H1 (cell line): ENCODE measurements around the gene PREB. TPM values are rescaled to one million over a fixed set of nuclear protein-coding genes. Genes with fewer than 3 reads are reported as not detected.

Source experiments
- BACH1 ChIP-seq: IDR thresholded peaks from 2 replicates; pipeline ENCODE4 v1.6.1; 2012; ENCODE audit warnings: low read length, improper control_type of control experiment
- CEBPB ChIP-seq: IDR thresholded peaks from 2 replicates; pipeline ENCODE4 v1.6.1; 2012; ENCODE audit warnings: low read depth, low read length
- CHD2 ChIP-seq: IDR thresholded peaks from 2 replicates; pipeline ENCODE4 v1.6.1; 2012; ENCODE audit warnings: low read length, improper control_type of control experiment
- FOSL1 ChIP-seq: IDR thresholded peaks from 2 replicates; pipeline ENCODE4 v1.6.1; 2011; ENCODE audit warnings: mild to moderate bottlenecking, low read depth, low read length, moderate library complexity; ENCODE audit not compliant: insufficient read depth
- HDAC6 ChIP-seq: IDR thresholded peaks from one replicate; pipeline ENCODE4 v1.7.1; 2012; ENCODE audit warnings: low read depth, mild to moderate bottlenecking, inconsistent platforms, low read length, moderate library complexity
- PHF8 ChIP-seq: fragments of 200-600 bp; sonication (generic); conservative IDR thresholded peaks from 2 replicates; pipeline ENCODE4 v1.7.1; 2012; ENCODE audit warnings: low read depth, mild to moderate bottlenecking, inconsistent platforms, low read length, moderate library complexity
- POLR2AphosphoS5 ChIP-seq: IDR thresholded peaks from 2 replicates; pipeline ENCODE4 v1.6.1; 2011; ENCODE audit warnings: low read depth, low read length
- RBBP5 ChIP-seq: IDR thresholded peaks from 2 replicates; pipeline ENCODE4 v1.7.1; 2012; ENCODE audit warnings: low read depth, mild to moderate bottlenecking, inconsistent platforms, low read length, moderate library complexity, borderline replicate concordance
- SIN3A ChIP-seq, 2 experiments: IDR thresholded peaks in 1 of 2; conservative IDR thresholded peaks in 1 of 2; 2 replicates each; pipeline ENCODE4 v1.6.1; 2011 to 2012; ENCODE audit warnings: low read length in 2 of 2, improper control_type of control experiment in 1 of 2, low read depth in 1 of 2, mild to moderate bottlenecking in 1 of 2
- SP4 ChIP-seq: IDR thresholded peaks from 2 replicates; pipeline ENCODE4 v1.6.1; 2012; ENCODE audit warnings: low read length, inconsistent platforms
- TAF1 ChIP-seq: IDR thresholded peaks from 2 replicates; pipeline ENCODE4 v1.6.1; 2011; ENCODE audit warnings: mild to moderate bottlenecking, low read depth, low read length
- polyA plus RNA-seq, 7 experiments: library from polyadenylated mRNA; depleted of rRNA in 3 of 7; stranded (reverse) in 5 of 7; unstranded in 2 of 7; fragments of >200 nt in 5 of 7; fragments of 200-250 nt in 2 of 7; gene quantifications; 1 replicate in 5 of 7; 2 replicates in 1 of 7; 4 replicates in 1 of 7; pipeline versions ENCODE4 v1.2.1 to v1.2.3, GENCODE V29; 2011 to 2013; ENCODE audit warnings: missing spikeins in 2 of 7, mixed read lengths in 2 of 7
- total RNA-seq: library from RNA; stranded (reverse); fragmentation: NEBNext Ultra II Directional; extraction: Animal tissue kit (Norgen Biotek cat#: 25700); gene quantifications from 2 replicates; pipeline ENCODE4 v1.2.1, GENCODE V29; 2021

PREB gene
- total and polyA plus RNA-seq, 2 of the 8 experiments (the other 6 are each of a cell fraction or from before 2014, with no cell fraction given), result 54.1 to 72.2 TPM

DNA sequence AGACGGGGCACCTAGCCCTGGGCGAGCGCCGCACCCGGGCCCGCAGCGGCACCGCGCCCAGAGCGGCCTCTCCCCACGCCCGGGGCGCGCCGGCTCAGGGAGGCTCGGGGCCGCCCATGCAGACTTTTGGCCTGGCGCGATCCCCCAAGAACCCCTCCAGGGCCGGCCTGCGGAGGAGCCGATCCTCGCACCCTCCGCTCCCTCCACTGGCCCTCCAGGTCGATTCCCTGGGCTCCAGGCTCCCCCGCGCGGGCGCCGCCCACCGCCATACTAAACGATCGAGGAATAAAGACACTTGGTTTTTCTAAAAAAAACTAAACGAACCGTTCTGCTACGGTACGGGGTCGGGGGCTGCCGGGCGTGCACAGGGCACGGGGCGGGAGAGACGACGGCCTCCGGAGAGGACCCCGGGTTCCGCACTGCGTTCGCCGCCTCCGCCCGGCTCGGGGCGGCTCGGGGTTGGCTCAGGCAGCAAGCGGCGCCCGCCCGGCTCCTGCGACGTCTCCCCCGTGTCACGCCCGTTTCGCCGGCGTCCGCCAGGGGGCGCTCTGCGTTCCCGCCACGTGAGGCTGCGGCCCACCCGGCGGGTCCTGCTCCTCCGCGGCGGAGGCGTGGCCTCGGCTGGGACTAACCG is 48.2 kb downstream of the PREB start (continued):
- TF ChIP-seq CEBPB (no peak), CHD2 (no peak; the same call in 1 of the 2 replicates), PHF8 (peak; percentile 20; the same call in 1 of the 2 replicates), TAF1 (peak; percentile 43; the same call in 1 of the 2 replicates), SIN3A (conservative IDR thresholded peaks at IDR 0.05 in 1 of 2, IDR thresholded peaks at IDR 0.05 in 1 of 2; ENCODE audit: low read depth in 1 of 2, low read length in 2 of 2) (peak in 1 of 2 experiments; percentile 31; a peak in 1 of 4 replicates), FOSL1 (0 out of 2 replicates have a peak, but pooled peaks have one; percentile 10), HDAC6 (no peak), BACH1 (peak; percentile 95), RBBP5 (peak; percentile 59; the same call in 1 of the 2 replicates), POLR2AphosphoS5 (peak; percentile 38; the same call in 1 of the 2 replicates), SP4 (no peak)
- TF ChIP-seq, all 59 proteins: peak for 22
